T-cell (primary cell): ENCODE results near the gene DYNC1LI1. TPM values are rescaled to one million over a fixed set of nuclear protein-coding genes. Genes with fewer than 3 reads are reported as not detected.
"Not testable (repeated sequence)": the region's sequence is repeated elsewhere in the genome, so short reads cannot be mapped to it uniquely, and the experiment has no call there.

Experiments used
- ATAC-seq, 4 experiments: fragments of 200-7000 bp in 3 of 4; fragments of 150-1000 bp in 1 of 4; cut with Tn5 transposase; replicated peaks in 1 of 4; 1 replicate in 3 of 4; 2 replicates in 1 of 4; pipeline ENCODE4 v1.10.0; 2021; ENCODE audit warnings: moderate library complexity in 3 of 4, mild to moderate bottlenecking in 2 of 4, moderate number of reproducible peaks in 1 of 4
- CTCF ChIA-PET, 2 donors: fragments of 300-600 bp; sonication (Branson Sonifier 250); formaldehyde crosslinking; loops; one replicate each; lab custom pipeline; 2022; ENCODE audit warnings: antibody characterized with exemption in 2 of 2; lab: Charles Lee
- POLR2A ChIA-PET, 2 donors: fragments of 300-600 bp; sonication (Branson Sonifier 250); formaldehyde crosslinking; loops; one replicate each; lab custom pipeline; 2022; ENCODE audit warnings: antibody characterized with exemption in 2 of 2; lab: Charles Lee
- DNase-seq, 35 experiments: peaks; one replicate each; pipeline versions ENCODE4 v3.0.0 to v3.0.0-alpha.2; 2013 to 2023
- H3K27ac ChIP-seq: one replicate; pipeline ENCODE4 v1.5.1; 2013; ENCODE audit warnings: low read length
- H3K27me3 ChIP-seq, 2 experiments: replicated peaks in 1 of 2; 1 replicate in 1 of 2; 2 replicates in 1 of 2; pipeline versions ENCODE4 v1.6.1 to v1.7.0; 2013; ENCODE audit warnings: low read length in 1 of 2, mixed read lengths in 1 of 2; ENCODE audit not compliant: control insufficient read depth in 2 of 2, insufficient read depth in 2 of 2; ENCODE audit errors: extremely low read depth in 1 of 2
- H3K36me3 ChIP-seq, 2 donors: 1 replicate in 1 of 2; 2 replicates in 1 of 2; pipeline versions ENCODE4 v1.6.1 to v1.7.0; 2013; ENCODE audit warnings: low read length in 1 of 2; ENCODE audit not compliant: control insufficient read depth in 2 of 2, insufficient read depth in 1 of 2; ENCODE audit errors: extremely low read depth in 1 of 2
- H3K4me1 ChIP-seq, 2 experiments: 1 replicate in 1 of 2; 2 replicates in 1 of 2; pipeline versions ENCODE4 v1.6.1 to v1.7.0; 2013; ENCODE audit warnings: low read length in 2 of 2, mixed read lengths in 1 of 2; ENCODE audit not compliant: insufficient read depth in 2 of 2, control insufficient read depth in 1 of 2; ENCODE audit errors: extremely low read depth in 1 of 2
- H3K4me3 ChIP-seq, 2 donors: 1 replicate in 1 of 2; 2 replicates in 1 of 2; pipeline versions ENCODE4 v1.5.1 to v1.7.0; 2013; ENCODE audit warnings: mild to moderate bottlenecking in 2 of 2, low read length in 1 of 2, moderate library complexity in 1 of 2; ENCODE audit not compliant: control insufficient read depth in 1 of 2; ENCODE audit errors: extremely low read depth in 1 of 2
- H3K9me3 ChIP-seq: 2 replicates; pipeline ENCODE4 v1.7.0; 2013
- H3K27ac Mint-ChIP-seq, 2 donors: one replicate each; pipeline ENCODE4 v1.8.0; 2020 to 2021; ENCODE audit warnings: mild to moderate bottlenecking in 2 of 2, mixed read lengths in 2 of 2
- H3K27me3 Mint-ChIP-seq, 2 donors: one replicate each; pipeline ENCODE4 v1.8.0; 2021 to 2022; ENCODE audit warnings: mixed read lengths in 2 of 2
- H3K36me3 Mint-ChIP-seq: one replicate; pipeline ENCODE4 v1.8.0; 2021; ENCODE audit warnings: mixed read lengths
- H3K4me1 Mint-ChIP-seq, 3 donors: one replicate each; pipeline ENCODE4 v1.8.0; 2020 to 2022; ENCODE audit warnings: mixed read lengths in 3 of 3, mild to moderate bottlenecking in 1 of 3
- H3K4me3 Mint-ChIP-seq, 3 donors: one replicate each; pipeline ENCODE4 v1.8.0; 2020 to 2022; ENCODE audit warnings: mild to moderate bottlenecking in 3 of 3, mixed read lengths in 3 of 3, moderate library complexity in 3 of 3
- H3K9me3 Mint-ChIP-seq, 3 donors: one replicate each; pipeline ENCODE4 v1.8.0; 2020 to 2022; ENCODE audit warnings: mixed read lengths in 3 of 3
- WGBS: methylation state at CpG from one replicate; pipeline ENCODE4 v1.1.5; 2013; ENCODE audit warnings: missing lambda C conversion rate; ENCODE audit not compliant: insufficient coverage; 5-methylcytosine and 5-hydroxymethylcytosine counted together
- total RNA-seq, 35 experiments: library from RNA in 6 of 35; stranded (reverse) in 6 of 35; fragments of 120-200 nt in 1 of 35; gene quantifications; one replicate each; pipeline versions ENCODE4 v1.2.1 to v1.2.4 and lab custom pipeline; 2013 to 2026

DYNC1LI1 gene
- total RNA-seq, 5 donors from 2014 or later (not counting 1 experiment from before 2014, with no cell fraction given) = 24.7 to 32.6 (median 28.2) TPM

DNA sequence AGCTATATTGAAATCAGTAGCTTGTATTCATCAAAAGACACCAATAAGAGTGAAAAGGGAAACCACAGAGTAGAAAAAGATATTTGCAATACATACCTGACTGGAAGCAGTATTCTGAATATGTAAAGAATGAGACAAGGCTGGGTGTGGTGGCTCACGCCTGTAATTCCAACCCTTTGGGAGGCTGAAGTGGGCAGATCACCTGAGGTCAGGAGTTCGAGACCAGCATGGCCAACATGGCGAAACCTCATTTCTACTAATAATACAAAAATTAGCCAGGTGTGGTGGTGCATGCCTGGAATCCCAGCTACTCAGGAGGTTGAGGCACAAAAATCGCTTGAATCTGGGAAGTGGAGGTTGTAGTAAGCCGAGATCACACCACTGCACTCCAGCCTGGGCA is 51.7 kb downstream of the DYNC1LI1 start:
- no CpG with 5 or more reads among the region's 5 CpGs for WGBS
- POLR2A ChIA-PET, H3K27ac Mint-ChIP-seq: not testable (repeated sequence)

DNA sequence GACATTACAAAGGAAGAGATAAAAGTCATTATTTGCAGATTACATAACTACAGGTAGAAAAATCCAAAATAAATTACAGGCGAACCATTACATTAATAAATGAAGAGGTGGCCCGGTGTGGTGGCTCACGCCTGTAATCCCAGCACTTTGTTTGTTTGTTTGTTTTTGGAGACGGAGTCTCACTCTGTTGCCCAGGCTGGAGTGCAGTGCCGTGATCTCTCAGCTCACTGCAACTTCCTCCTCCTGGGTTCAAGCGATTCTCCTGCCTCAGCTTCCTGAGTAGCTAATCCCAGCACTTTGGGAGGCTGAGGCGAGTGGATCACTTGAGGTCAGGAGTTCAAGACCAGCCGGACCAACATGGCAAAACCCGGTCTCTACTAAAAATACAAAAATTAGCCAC is 53.9 kb downstream of the DYNC1LI1 start:
- H3K4me1 Mint-ChIP-seq = peaks cover 5 to 10% (median 7%) of the 10 kb centered on the region in 3 donors
- POLR2A ChIA-PET = interaction anchor here in 1 of 2 donors (0.6 kb wide), 1 partner anchor 102 kb away, joined by 3 read pairs; no protein-coding TSS in a partner anchor
- H3K27ac ChIP-seq, DNase-seq, CTCF ChIA-PET, H3K27me3 Mint-ChIP-seq, H3K9me3 Mint-ChIP-seq, H3K4me3 ChIP-seq, H3K36me3 ChIP-seq, H3K9me3 ChIP-seq, H3K4me1 ChIP-seq, ATAC-seq, H3K27me3 ChIP-seq: not testable (repeated sequence)
- WGBS = 100% methylated on average over 1 of the region's 9 CpGs
- H3K36me3 Mint-ChIP-seq = peaks cover 16% of the 10 kb centered on the region
- peak overlapping the region; percentile 23 to 73 for H3K27ac Mint-ChIP-seq
- H3K4me3 Mint-ChIP-seq = peak overlapping the region in 2 of 3 donors; percentile 47 to 65

More for the DNA sequence above, 51.7 kb downstream of the DYNC1LI1 start:
- H3K36me3 Mint-ChIP-seq = peaks cover 19% of the 10 kb centered on the region
- not testable (repeated sequence) for H3K4me1 ChIP-seq, H3K36me3 ChIP-seq, ATAC-seq, DNase-seq, H3K4me3 ChIP-seq, H3K4me3 Mint-ChIP-seq, H3K27me3 ChIP-seq, H3K27ac ChIP-seq, H3K9me3 ChIP-seq, H3K27me3 Mint-ChIP-seq, H3K9me3 Mint-ChIP-seq
- peaks cover 5 to 10% (median 7%) of the 10 kb centered on the region in 3 donors for H3K4me1 Mint-ChIP-seq
- CTCF ChIA-PET = interaction anchor here in 1 of 2 donors (0.5 kb wide), 1 partner anchor 143 kb away, joined by 6 read pairs; no protein-coding TSS in a partner anchor

DNA sequence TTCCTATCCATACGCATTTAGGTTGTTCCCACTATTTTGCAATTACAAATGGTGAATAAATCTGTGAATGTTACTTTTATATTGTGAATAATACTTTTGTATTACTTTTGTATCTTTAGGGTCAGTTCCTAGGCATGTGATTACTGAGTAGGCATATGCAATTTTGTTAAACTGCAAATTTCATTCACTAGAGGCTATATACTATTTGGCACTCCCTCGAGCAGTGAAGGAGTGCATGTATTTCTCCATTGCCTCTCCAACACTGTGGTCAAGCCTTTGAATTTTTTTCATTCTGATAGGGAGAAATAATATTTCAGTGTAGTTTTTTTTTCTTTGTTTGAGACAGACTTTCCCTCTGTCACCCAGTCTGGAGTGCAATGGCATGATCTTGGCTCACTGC is 59.7 kb downstream of the DYNC1LI1 start:
- Histone ChIP-seq H3K36me3 (no peaks in the 10 kb centered on the region), H3K27me3 (no peaks in the 10 kb centered on the region), H3K4me1 (no peaks in the 10 kb centered on the region), H3K4me3 (no peak overlapping the region), H3K27ac (no peak overlapping the region), H3K9me3 (no peaks in the 10 kb centered on the region)
- no peak overlapping the region for H3K4me3 Mint-ChIP-seq
- ATAC-seq = no peak
- H3K4me1 Mint-ChIP-seq = peaks cover 0 to 2% (median 0%) of the 10 kb centered on the region in 3 donors
- H3K36me3 Mint-ChIP-seq = peaks cover 3% of the 10 kb centered on the region
- H3K27me3 Mint-ChIP-seq = no peaks in the 10 kb centered on the region
- H3K27ac Mint-ChIP-seq = no peak overlapping the region
- POLR2A ChIA-PET = no interaction called here
- no peak for DNase-seq
- CTCF ChIA-PET = interaction anchor here (0.6 to 1.7 kb wide), 4 partner anchors 34 to 329 kb away, joined by 3 to 4 read pairs (median 3); no protein-coding TSS in a partner anchor
- no CpG with 5 or more reads among the region's 2 CpGs for WGBS
- no peaks in the 10 kb centered on the region for H3K9me3 Mint-ChIP-seq

DNA sequence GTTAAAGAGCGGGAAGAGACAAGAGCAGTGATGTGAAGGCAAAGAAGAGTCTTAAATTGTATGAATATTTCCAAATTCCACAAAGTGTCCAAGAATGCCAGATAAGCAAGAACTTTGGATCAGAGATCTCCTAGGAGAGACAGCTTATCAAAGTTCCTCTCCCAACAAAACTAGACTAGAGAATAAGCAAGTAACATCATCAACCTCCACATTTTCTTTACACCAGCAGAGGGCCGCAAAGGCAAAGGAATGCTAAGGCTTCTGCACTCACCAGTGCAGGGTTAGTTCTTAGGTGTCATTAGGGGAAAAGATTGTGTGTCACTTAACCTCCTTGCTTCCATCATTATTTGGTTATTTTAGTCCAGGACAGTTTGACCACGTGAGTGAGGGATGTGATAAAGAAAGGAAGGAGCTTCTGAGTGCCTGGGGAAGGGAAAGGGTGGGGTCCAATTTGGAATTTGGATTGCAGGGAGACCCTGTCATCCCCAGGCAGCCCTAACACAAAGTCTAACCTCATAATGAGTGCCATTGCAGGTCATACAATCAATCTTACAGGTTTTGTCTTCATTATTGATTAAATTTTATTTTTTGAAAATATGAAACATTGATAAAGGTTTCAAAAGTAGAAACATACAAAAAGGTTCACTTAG is 60.5 kb downstream of the DYNC1LI1 start:
- H3K36me3 Mint-ChIP-seq = peaks cover 3% of the 10 kb centered on the region
- Histone ChIP-seq H3K9me3 (no peaks in the 10 kb centered on the region), H3K4me3 (no peak overlapping the region), H3K27ac (no peak overlapping the region), H3K4me1 (no peaks in the 10 kb centered on the region), H3K27me3 (no peaks in the 10 kb centered on the region), H3K36me3 (no peaks in the 10 kb centered on the region)
- H3K4me1 Mint-ChIP-seq = peaks cover 0 to 2% (median 0%) of the 10 kb centered on the region in 3 donors
- no CpG with 5 or more reads among the region's 3 CpGs for WGBS
- ATAC-seq (peak; percentile 84 to 96 (median 88)), DNase-seq (peak; percentile 22 to 79 (median 58))
- H3K9me3 Mint-ChIP-seq = no peaks in the 10 kb centered on the region
- POLR2A ChIA-PET = no interaction called here
- no peak overlapping the region for H3K4me3 Mint-ChIP-seq
- H3K27ac Mint-ChIP-seq = no peak overlapping the region
- no peaks in the 10 kb centered on the region for H3K27me3 Mint-ChIP-seq
- CTCF ChIA-PET = interaction anchor here (0.5 to 1.7 kb wide), 8 partner anchors 14 to 174 kb away, joined by 3 to 11 read pairs (median 3); no protein-coding TSS in a partner anchor

DNA sequence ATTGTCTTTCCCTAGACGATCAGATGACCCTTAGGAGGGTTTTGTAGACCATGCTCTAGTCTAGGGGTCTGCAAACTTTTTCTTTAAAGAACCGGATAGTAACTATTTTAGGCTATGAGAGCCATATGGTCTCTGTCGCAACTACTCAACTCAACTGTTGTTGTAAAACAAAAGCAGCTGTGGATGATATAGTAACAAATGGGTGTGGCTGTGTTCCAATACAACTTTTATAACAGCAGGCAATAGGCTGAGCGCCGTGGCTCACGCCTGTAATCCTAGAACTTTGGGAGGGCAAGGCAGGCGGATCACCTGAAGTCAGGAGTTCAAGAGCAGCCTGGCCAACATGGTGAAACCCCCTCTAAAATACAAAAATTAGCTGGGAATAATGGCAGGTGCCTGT is 61.9 kb downstream of the DYNC1LI1 start:
- Histone ChIP-seq H3K4me3 (no peak overlapping the region), H3K27ac (no peak overlapping the region), H3K4me1 (no peaks in the 10 kb centered on the region), H3K9me3 (no peaks in the 10 kb centered on the region), H3K36me3 (no peaks in the 10 kb centered on the region), H3K27me3 (no peaks in the 10 kb centered on the region)
- POLR2A ChIA-PET = no interaction called here
- peaks cover 0 to 2% (median 0%) of the 10 kb centered on the region in 3 donors for H3K4me1 Mint-ChIP-seq
- H3K36me3 Mint-ChIP-seq = no peaks in the 10 kb centered on the region
- no peaks in the 10 kb centered on the region for H3K27me3 Mint-ChIP-seq
- CTCF ChIA-PET = interaction anchor here in 1 of 2 donors (0.5 to 0.6 kb wide), 2 partner anchors 34 to 385 kb away, joined by 3 to 6 read pairs; no protein-coding TSS in a partner anchor
- 83% methylated on average over 2 of the region's 7 CpGs for WGBS
- DNase-seq (no peak), ATAC-seq (no peak)
- H3K9me3 Mint-ChIP-seq = no peaks in the 10 kb centered on the region
- no peak overlapping the region for H3K27ac Mint-ChIP-seq
- no peak overlapping the region for H3K4me3 Mint-ChIP-seq

DNA sequence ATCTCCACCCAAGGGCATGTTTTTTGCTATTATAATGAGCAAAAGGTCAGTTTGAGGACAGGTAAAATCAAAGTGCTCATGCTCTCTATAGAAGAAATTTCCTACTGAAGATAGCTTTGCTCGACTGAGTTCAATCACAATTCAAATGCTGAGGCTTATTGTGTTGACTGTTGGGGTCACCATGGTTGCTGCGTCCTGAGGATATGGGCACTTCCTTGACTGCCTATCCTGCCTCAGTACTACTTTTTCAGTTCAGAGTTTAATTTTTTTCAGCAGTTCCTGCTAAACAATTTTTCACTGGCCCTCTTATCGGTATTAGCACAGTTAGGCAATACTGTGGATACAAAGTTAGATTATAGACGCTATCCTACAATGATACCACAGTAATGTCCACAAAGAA is 64.2 kb downstream of the DYNC1LI1 start:
- POLR2A ChIA-PET = no interaction called here
- H3K27ac Mint-ChIP-seq = no peak overlapping the region

More for the DNA sequence above, 64.2 kb downstream of the DYNC1LI1 start:
- Histone ChIP-seq H3K9me3 (no peaks in the 10 kb centered on the region), H3K36me3 (no peaks in the 10 kb centered on the region), H3K4me3 (no peak overlapping the region), H3K27me3 (no peaks in the 10 kb centered on the region), H3K4me1 (peaks cover 3 to 6% of the 10 kb centered on the region in 2 experiments), H3K27ac (no peak overlapping the region)
- H3K4me1 Mint-ChIP-seq = peaks cover 9 to 18% (median 15%) of the 10 kb centered on the region in 3 donors
- no peak for ATAC-seq
- no peaks in the 10 kb centered on the region for H3K27me3 Mint-ChIP-seq
- WGBS = 80% methylated on average over 1 of the region's 4 CpGs
- H3K9me3 Mint-ChIP-seq = no peaks in the 10 kb centered on the region
- DNase-seq = no peak
- H3K4me3 Mint-ChIP-seq = no peak overlapping the region
- CTCF ChIA-PET = no interaction called here
- no peaks in the 10 kb centered on the region for H3K36me3 Mint-ChIP-seq
